Vagina (tissue), 2 donors: ENCODE results near the gene GCDH. TPM values are rescaled to one million over a fixed set of nuclear protein-coding genes. Genes with fewer than 3 reads are reported as not detected.
"Not testable (repeated sequence)": the region's sequence is repeated elsewhere in the genome, so short reads cannot be mapped to it uniquely, and the experiment has no call there.

Experiments used
- DNase-seq, 2 donors: peaks; one replicate each; pipeline ENCODE4 v3.0.0-alpha.2; 2017; ENCODE audit errors: extremely low spot score in 2 of 2
- H3K27ac ChIP-seq: fragments of 200-600 bp; sonication (generic); one replicate; pipeline ENCODE4 v1.5.1; 2019
- H3K27me3 ChIP-seq: fragments of 200-600 bp; sonication (generic); one replicate; pipeline ENCODE4 v1.5.1; 2019
- H3K36me3 ChIP-seq, 2 donors: fragments of 200-600 bp; sonication (generic); one replicate each; pipeline ENCODE4 v1.5.1; 2017 to 2019
- H3K4me1 ChIP-seq: fragments of 200-600 bp; sonication (generic); one replicate; pipeline ENCODE4 v1.5.1; 2019
- H3K4me3 ChIP-seq, 2 donors: fragments of 200-600 bp; sonication (generic); 1 replicate in 1 of 2; 2 replicates in 1 of 2; pipeline ENCODE4 v1.5.1; 2016 to 2019
- H3K9me3 ChIP-seq: fragments of 200-600 bp; sonication (generic); one replicate; pipeline ENCODE4 v1.5.1; 2019
- POLR2A ChIP-seq, 2 donors: fragments of 450-650 bp; IDR thresholded peaks; one replicate each; pipeline ENCODE4 v1.6.1; 2017; ENCODE audit warnings: antibody characterized with exemption in 2 of 2, mild to moderate bottlenecking in 2 of 2, moderate library complexity in 2 of 2
- POLR2AphosphoS5 ChIP-seq, 2 donors: sonication (generic); formaldehyde crosslinking; IDR thresholded peaks; one replicate each; pipeline ENCODE4 v1.9.0; 2017; ENCODE audit warnings: antibody characterized with exemption in 2 of 2, mild to moderate bottlenecking in 2 of 2, low read depth in 1 of 2; ENCODE audit not compliant: insufficient read depth in 1 of 2
- intact Hi-C: fragments of 100-400 bp; cut with DNase I; formaldehyde crosslinking; loops from one replicate; pipeline ENCODE4 v1.15.1; 2023
- total RNA-seq: library from RNA; depleted of rRNA; stranded (reverse); fragments of >200 nt; gene quantifications from one replicate; pipeline ENCODE4 v1.2.3, GENCODE V29; 2016
- TF ChIP-seq, protein P1 (sequence below), 3 experiments: fragments of 450-650 bp in 2 of 3; fragments of 200-600 bp in 1 of 3; sonication (generic) in 1 of 3; IDR thresholded peaks; one replicate each; pipeline ENCODE4 v1.5.1; 2017 to 2019; ENCODE audit warnings: antibody characterized with exemption in 3 of 3, mild to moderate bottlenecking in 2 of 3, moderate library complexity in 2 of 3

GCDH gene
- total RNA-seq, 1 donor from 2014 or later: 23.6 TPM

DNA sequence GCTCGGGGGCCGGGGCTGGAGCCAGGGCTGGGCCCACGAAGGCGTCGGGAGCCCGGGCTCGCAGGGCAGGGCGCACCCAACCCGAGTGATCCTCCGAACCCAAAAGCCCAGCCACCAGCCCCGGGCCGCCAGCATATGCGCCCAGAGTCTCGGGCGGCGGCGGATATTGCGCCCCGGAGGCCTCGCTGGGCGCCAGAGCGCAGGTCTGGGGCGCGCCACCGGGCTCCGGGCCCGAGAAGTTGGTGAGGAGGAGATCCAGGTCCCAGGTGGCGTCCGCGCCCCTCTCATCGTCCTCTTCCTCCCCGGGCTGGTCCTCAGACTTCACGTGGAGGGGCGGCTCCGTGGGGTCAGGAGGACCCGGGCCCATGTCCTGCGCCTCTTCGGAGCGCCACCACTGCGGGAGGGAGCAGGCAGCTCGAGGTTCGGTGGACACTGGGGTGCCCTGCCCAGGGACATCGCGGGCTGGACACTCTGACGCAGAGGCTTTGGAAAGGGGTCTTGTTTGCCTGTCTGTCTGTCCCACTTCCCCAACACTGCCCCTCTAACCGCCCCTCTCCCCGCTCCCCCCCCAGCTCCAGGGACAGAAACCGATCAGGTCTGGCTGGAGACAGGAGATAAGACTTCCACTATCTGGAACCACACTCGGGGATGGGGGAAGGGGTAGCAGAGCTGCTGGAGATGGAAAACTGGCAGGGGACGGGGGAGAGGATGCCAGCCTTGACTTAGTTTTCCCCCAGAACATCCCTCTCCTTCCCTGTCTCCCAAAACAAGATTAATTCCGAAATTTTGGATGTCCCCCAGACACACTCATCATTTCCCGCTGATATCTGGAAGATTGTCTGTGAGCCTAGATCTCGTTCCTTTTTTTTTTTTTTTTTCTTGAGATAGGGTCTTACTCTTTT, 5.0 kb upstream of the GCDH start:
- DNase-seq: no peak
- no peak overlapping the region for H3K27ac ChIP-seq
- H3K4me1 ChIP-seq: peaks cover 16% of the 10 kb centered on the region
- intact Hi-C loops: no loop called here
- peaks cover 8% of the 10 kb centered on the region for H3K9me3 ChIP-seq
- TF ChIP-seq POLR2AphosphoS5 (IDR thresholded peaks at IDR 0.05; ENCODE audit: insufficient read depth in 1 of 2, low read depth in 1 of 2) (no peak), POLR2A (IDR thresholded peaks at IDR 0.05) (no peak)
- TF ChIP-seq, protein P1, sequence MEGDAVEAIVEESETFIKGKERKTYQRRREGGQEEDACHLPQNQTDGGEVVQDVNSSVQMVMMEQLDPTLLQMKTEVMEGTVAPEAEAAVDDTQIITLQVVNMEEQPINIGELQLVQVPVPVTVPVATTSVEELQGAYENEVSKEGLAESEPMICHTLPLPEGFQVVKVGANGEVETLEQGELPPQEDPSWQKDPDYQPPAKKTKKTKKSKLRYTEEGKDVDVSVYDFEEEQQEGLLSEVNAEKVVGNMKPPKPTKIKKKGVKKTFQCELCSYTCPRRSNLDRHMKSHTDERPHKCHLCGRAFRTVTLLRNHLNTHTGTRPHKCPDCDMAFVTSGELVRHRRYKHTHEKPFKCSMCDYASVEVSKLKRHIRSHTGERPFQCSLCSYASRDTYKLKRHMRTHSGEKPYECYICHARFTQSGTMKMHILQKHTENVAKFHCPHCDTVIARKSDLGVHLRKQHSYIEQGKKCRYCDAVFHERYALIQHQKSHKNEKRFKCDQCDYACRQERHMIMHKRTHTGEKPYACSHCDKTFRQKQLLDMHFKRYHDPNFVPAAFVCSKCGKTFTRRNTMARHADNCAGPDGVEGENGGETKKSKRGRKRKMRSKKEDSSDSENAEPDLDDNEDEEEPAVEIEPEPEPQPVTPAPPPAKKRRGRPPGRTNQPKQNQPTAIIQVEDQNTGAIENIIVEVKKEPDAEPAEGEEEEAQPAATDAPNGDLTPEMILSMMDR (IDR thresholded peaks at IDR 0.05): no peak
- peak overlapping the region; percentile 27 to 29 for H3K4me3 ChIP-seq
- no peaks in the 10 kb centered on the region for H3K27me3 ChIP-seq
- no peaks in the 10 kb centered on the region for H3K36me3 ChIP-seq

DNA sequence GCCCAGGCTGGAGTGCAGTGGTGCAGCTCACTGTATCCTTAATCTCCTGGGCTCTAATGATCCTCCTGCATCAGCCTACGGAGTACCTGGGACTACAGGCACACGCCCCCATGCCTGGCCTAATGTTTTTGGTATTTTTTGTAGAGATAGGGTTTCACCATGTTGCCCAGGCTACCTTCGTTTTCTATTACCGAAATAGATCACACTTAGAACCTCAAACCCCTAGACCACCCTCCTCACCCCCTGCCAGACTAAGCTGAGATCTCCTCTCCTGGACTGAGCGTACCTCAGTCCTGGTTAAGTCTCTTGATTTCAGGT, 4.3 kb upstream of the GCDH start:
- Histone ChIP-seq H3K4me3 (no peak overlapping the region), H3K4me1 (peaks cover 20% of the 10 kb centered on the region), H3K9me3 (peaks cover 8% of the 10 kb centered on the region), H3K36me3 (no peaks in the 10 kb centered on the region), H3K27ac (no peak overlapping the region), H3K27me3 (no peaks in the 10 kb centered on the region)
- intact Hi-C loops: no loop called here
- TF ChIP-seq POLR2A (IDR thresholded peaks at IDR 0.05) (no peak), POLR2AphosphoS5 (IDR thresholded peaks at IDR 0.05; ENCODE audit: insufficient read depth in 1 of 2, low read depth in 1 of 2) (no peak)
- TF ChIP-seq, protein P1 (IDR thresholded peaks at IDR 0.05): no peak
- no peak for DNase-seq

- H3K27ac ChIP-seq: no peak within 1 kb of the TSS
- no peaks in the 10 kb centered on the region for H3K27me3 ChIP-seq
- H3K4me3 ChIP-seq: peak within 1 kb of the TSS in 1 of 2 donors; percentile 29
- peaks cover 8% of the 10 kb centered on the region for H3K9me3 ChIP-seq
- TF ChIP-seq POLR2A (IDR thresholded peaks at IDR 0.05) (no peak), POLR2AphosphoS5 (IDR thresholded peaks at IDR 0.05; ENCODE audit: insufficient read depth in 1 of 2, low read depth in 1 of 2) (no peak)
- TF ChIP-seq, protein P1 (IDR thresholded peaks at IDR 0.05): no peak
- H3K36me3 ChIP-seq: no peaks in the 10 kb centered on the region
- no peak for DNase-seq
- peaks cover 25% of the 10 kb centered on the region for H3K4me1 ChIP-seq
- intact Hi-C loops: no loop called here
Measured at GRCh38 chr19:12886969-12887747, 3.8 kb upstream of the GCDH start, which contains the start of gene KLF1. TSS of gene KLF1 (minus strand) at chr19:12887201. CDS start at chr19:12887140, 61 bp downstream.

DNA sequence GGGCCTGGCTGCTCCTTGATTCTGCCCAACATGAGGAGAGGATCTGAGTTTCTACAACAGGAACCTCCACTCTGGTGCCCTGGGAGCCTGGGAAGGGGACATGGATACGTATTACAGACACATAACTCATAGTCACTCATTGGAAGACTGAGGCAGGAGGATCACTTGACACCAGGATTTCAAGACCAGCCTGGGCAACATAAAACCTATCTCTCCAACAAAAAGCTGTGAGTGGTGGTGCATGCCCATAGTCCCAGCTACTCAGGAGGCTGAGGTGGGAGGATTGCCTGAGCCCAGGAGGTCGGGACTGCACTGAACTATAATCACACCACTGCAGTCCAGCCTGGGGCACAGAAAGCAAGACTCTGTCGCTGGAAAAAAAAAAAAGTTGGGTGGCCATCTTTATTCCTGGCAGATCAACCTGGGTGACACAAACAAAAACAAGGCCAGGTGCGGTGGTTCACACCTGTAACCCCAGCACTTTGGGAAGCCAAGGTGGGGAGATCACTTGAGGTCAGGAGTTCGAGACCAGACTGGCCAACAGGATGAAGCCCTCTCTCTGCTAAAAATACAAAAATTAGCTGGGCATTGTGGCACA, 2.9 kb upstream of the GCDH start:
- TF ChIP-seq, protein P1 (IDR thresholded peaks at IDR 0.05): no peak
- TF ChIP-seq POLR2AphosphoS5 (IDR thresholded peaks at IDR 0.05; ENCODE audit: insufficient read depth in 1 of 2, low read depth in 1 of 2) (no peak), POLR2A (IDR thresholded peaks at IDR 0.05) (no peak)
- intact Hi-C loops: no loop called here
- DNase-seq: no peak
- Histone ChIP-seq H3K4me1 (peaks cover 30% of the 10 kb centered on the region), H3K27me3 (no peaks in the 10 kb centered on the region), H3K9me3 (peaks cover 8% of the 10 kb centered on the region), H3K4me3 (no peak overlapping the region), H3K27ac (no peak overlapping the region), H3K36me3 (no peaks in the 10 kb centered on the region)

DNA sequence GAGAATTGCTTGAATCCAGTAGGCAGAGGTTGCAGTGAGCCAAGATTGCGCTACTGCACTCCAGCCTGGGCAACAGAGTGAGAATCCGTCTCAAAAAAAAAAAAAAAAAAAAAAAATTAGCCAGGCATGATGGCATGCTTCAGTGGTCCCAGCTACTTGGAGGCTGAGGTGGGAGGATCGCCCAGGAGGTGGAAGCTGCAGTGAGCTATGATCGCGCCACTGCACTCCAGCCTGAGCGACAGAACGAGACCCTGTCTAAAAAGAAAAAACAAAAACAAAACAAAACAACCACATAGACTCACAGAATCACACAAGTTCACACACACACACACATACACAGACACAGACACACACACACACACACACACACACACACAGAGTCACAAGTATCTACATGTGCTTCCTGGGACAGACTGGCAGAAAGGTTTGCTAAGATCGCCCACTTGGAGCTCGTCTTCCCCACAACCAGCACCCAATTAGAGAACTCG, 617 bp upstream of the GCDH start:
- Histone ChIP-seq H3K4me3 (peak overlapping the region in 1 of 2 donors; percentile 89), H3K4me1 (peaks cover 22% of the 10 kb centered on the region), H3K27ac (peak overlapping the region; percentile 71), H3K36me3 (peaks cover 0 to 16% of the 10 kb centered on the region in 2 donors)
- H3K9me3 ChIP-seq, H3K27me3 ChIP-seq, DNase-seq: not testable (repeated sequence)
- intact Hi-C loops: loop anchor here (10.0 kb wide), 1 partner anchor 1546 kb away; the partner anchor contains the start of genes CCDC159 and TMEM205
